ENCODE results near the gene DGKG.

DGKG gene

DNA sequence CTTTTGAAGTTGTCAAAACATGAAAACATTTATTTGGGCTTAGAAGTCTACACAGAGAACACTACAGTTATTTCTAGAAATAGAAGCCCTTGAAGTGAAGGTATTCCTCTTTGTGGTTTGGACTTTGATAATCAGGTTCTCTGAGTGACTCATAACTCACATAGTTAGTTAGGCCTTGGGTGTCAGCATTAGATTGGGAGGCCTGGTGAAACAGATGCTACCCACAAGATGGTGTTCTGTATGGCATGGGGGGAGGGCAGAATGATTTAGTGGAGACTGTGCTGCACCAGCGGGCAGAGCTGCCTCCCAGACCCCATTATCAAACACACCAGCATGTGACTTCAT, 144.2 kb downstream of the DGKG start:
- Histone ChIP-seq H3K27me3 (no peaks in the 10 kb centered on the region), H3K9me3 (no peaks in the 10 kb centered on the region), H3K36me3 (no peaks in the 10 kb centered on the region), H3K4me3 (ENCODE audit: low read depth, low read length) (no peak overlapping the region), H3K4me1 (no peaks in the 10 kb centered on the region)
- DNase-seq, result no peak
- TF ChIP-seq, protein P1, sequence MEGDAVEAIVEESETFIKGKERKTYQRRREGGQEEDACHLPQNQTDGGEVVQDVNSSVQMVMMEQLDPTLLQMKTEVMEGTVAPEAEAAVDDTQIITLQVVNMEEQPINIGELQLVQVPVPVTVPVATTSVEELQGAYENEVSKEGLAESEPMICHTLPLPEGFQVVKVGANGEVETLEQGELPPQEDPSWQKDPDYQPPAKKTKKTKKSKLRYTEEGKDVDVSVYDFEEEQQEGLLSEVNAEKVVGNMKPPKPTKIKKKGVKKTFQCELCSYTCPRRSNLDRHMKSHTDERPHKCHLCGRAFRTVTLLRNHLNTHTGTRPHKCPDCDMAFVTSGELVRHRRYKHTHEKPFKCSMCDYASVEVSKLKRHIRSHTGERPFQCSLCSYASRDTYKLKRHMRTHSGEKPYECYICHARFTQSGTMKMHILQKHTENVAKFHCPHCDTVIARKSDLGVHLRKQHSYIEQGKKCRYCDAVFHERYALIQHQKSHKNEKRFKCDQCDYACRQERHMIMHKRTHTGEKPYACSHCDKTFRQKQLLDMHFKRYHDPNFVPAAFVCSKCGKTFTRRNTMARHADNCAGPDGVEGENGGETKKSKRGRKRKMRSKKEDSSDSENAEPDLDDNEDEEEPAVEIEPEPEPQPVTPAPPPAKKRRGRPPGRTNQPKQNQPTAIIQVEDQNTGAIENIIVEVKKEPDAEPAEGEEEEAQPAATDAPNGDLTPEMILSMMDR (IDR thresholded peaks at IDR 0.05; ENCODE audit: low read depth, low read length), result no peak

DNA sequence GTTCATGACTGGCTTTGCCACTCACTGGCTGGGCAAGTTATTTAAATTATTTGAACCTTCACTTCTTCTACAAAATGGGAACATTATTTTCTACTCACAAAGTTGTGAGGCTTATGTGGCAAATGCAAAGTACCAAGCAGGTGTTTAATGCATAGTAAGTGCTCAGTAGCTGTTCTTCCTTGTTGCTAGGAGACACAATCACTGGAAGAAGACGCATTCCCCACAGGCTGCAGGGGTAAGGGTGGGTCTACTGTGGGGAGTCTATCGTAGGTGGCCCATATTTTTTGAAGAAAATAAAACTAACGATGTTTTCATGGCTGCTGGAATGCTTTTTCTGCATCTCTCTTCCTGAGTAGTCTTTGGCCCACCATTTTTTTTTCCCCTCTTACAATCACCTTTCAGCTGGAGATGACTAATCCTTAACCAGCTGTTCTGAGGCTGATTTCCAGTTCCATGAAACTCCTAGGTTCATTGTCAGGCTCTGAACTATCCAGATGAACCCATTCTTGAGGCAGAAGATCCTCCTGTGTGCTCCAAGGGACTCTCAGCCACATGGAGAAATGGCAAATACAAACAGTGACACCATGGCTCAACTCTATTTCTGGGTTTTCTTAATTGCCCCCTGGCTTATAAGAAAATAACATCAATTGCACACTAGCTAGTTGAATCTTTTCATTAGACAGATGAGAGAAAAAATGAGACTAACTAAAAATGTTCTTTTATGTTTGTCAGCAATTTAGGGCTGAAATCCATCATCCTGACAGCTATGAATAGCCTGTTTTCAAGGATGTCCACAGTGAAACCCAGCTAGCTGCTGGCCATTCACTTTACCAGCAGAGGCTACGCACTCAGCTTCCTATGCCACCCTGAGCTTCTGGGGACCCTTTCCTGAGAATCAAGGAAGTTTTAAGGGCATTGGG, 144.9 kb downstream of the DGKG start:
- no peaks in the 10 kb centered on the region for H3K4me1 ChIP-seq
- DNase-seq, result no peak

DNA sequence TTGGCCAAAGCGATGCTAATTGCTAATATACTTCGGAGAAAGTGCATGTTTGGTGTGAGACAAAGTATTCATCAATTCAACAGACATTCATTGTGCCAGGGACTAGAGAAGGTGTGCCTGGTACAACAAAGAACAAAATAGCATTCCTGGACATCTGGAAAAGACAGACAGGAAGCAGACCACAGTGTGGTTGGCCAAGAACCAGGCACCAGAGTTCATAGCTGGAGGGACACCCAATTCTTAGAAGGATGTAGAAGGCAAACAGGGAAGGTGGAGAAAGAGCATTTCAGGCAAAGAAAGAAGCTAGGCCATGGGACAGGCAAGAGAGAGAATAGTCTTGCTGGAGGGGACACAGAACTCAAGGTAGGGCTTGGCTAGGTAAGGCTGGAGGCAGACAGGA, 147.4 kb downstream of the DGKG start:
- H3K27me3 ChIP-seq, result no peaks in the 10 kb centered on the region
- no peaks in the 10 kb centered on the region; the same call in 1 of the 2 replicates for H3K4me1 ChIP-seq
- DNase-seq, result no peak
- H3K36me3 ChIP-seq, result no peaks in the 10 kb centered on the region
- H3K9me3 ChIP-seq, result no peaks in the 10 kb centered on the region
- no peak overlapping the region for H3K4me3 ChIP-seq (ENCODE audit: low read depth, low read length)
- TF ChIP-seq, protein P1 (IDR thresholded peaks at IDR 0.05; ENCODE audit: low read depth, low read length), result no peak

More for the DNA sequence above, 144.9 kb downstream of the DGKG start:
- no peaks in the 10 kb centered on the region for H3K9me3 ChIP-seq
- H3K4me3 ChIP-seq (ENCODE audit: low read depth, low read length), result no peak overlapping the region
- no peaks in the 10 kb centered on the region for H3K36me3 ChIP-seq
- H3K27me3 ChIP-seq, result no peaks in the 10 kb centered on the region
- TF ChIP-seq, protein P1 (IDR thresholded peaks at IDR 0.05; ENCODE audit: low read depth, low read length), result no peak

DNA sequence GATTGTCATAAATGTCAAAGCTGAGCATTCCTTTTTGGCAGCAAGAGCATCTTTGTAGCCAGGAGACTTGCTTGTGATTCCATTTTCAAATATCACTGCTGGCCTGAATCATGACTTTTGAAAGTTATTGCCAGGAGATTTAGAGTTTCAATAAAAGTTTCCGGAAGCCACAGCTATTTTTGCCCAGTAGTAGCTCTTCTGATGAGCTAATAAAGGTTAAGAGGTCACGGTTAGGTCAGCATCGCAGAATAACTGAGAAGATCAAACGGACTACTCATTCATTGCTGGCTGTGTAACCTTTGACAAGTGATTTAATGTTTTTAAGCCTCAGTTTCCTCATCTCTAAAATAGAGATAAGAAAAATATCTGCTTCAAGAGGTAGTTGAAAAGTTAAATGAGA, 148.1 kb downstream of the DGKG start:
- H3K4me1 ChIP-seq, result no peaks in the 10 kb centered on the region; the same call in 1 of the 2 replicates
- H3K4me3 ChIP-seq (ENCODE audit: low read depth, low read length), result no peak overlapping the region
- no peaks in the 10 kb centered on the region for H3K27me3 ChIP-seq
- no peaks in the 10 kb centered on the region for H3K36me3 ChIP-seq
- H3K9me3 ChIP-seq, result no peaks in the 10 kb centered on the region
- TF ChIP-seq, protein P1 (IDR thresholded peaks at IDR 0.05; ENCODE audit: low read depth, low read length), result no peak
- DNase-seq, result no peak

DNA sequence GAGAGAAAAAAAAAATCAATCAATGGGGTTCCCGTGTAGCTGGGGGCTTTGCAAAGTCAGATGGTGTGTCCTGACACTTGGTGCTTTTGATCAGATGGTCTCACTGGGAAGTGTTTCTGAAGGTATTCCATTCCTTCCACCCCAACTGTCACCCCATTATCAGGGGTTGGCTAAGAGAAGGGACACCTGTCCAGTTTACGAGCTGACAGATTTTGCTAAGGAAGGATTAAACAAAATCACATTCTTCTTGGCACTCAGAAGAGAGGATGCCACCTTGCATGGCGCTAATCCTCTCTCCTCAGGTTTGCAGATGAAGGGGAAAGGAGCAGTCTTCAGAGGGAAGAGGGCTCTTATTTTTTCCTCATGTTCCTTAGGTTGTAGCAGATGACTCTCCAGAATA, 149.4 kb downstream of the DGKG start:
- Histone ChIP-seq H3K27me3 (no peaks in the 10 kb centered on the region), H3K36me3 (no peaks in the 10 kb centered on the region), H3K4me1 (no peaks in the 10 kb centered on the region; the same call in 1 of the 2 replicates), H3K4me3 (ENCODE audit: low read depth, low read length) (no peak overlapping the region), H3K9me3 (no peaks in the 10 kb centered on the region)
- DNase-seq, result no peak
- TF ChIP-seq, protein P1 (IDR thresholded peaks at IDR 0.05; ENCODE audit: low read depth, low read length), result no peak

DNA sequence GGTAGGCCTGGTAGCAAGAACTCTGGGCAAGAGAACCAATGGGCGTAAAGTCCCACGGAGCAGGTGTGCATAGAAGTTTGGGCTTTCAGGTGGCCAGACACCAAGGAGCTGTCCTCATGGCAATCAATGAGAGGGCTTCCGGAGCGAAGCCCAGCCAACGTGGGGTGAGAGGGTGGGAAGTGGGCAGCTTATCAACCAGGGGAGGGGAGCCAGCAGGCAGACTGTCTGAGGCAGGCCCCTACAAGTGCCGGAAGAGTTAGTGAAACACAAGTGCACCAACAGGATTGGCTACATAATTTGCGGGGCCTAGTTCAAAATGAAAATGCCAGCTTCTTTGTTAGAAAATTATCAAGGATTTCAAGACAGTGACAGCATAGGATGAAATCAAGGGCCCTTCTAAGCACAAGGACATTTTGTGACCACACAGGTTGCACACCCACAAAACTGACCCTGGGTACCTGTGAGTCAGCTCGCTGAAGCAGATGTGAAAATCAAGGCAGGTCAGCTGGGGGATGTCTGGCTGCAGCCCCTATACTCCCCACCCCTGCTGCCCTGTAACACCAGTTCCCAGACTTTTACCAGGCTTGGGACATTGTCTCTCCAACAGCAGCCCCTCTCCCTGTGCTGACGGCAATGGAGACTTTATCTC, 151.1 kb downstream of the DGKG start:
- DNase-seq, result no peak
- H3K27me3 ChIP-seq, result no peaks in the 10 kb centered on the region
- H3K36me3 ChIP-seq, result no peaks in the 10 kb centered on the region
- TF ChIP-seq, protein P1 (IDR thresholded peaks at IDR 0.05; ENCODE audit: low read depth, low read length), result no peak
- no peaks in the 10 kb centered on the region; the same call in 1 of the 2 replicates for H3K4me1 ChIP-seq
- H3K9me3 ChIP-seq, result no peaks in the 10 kb centered on the region
- H3K4me3 ChIP-seq (ENCODE audit: low read depth, low read length), result no peak overlapping the region

Data from BE2C (cell line).